Measurements from ENCODE around the gene ANKRD13B.
A peak's percentile ranks its signal among the peaks of the same experiment; 100 is the strongest.

The ANKRD13B gene

DNA sequence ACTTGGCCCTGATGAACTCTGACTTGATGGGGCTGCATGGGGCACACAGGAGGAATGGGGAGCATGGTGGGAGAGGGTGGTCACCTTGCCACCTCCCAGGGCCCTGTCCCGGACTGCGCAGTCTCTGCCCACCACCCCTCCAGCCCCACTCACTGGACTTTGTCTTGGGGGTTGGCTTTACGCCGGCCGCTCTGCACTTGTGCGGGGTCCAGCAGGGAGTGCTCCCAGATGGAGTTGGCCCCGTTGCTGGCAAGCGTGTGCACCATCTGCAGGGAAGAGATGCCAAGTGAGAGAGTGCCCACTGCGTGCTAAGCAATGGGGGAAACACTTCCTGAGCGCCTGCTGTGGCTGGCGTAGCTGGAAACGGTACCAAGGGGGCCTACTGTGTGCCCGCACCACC is 10.2 kb upstream of the ANKRD13B start:
- DNase-seq: no peak

DNA sequence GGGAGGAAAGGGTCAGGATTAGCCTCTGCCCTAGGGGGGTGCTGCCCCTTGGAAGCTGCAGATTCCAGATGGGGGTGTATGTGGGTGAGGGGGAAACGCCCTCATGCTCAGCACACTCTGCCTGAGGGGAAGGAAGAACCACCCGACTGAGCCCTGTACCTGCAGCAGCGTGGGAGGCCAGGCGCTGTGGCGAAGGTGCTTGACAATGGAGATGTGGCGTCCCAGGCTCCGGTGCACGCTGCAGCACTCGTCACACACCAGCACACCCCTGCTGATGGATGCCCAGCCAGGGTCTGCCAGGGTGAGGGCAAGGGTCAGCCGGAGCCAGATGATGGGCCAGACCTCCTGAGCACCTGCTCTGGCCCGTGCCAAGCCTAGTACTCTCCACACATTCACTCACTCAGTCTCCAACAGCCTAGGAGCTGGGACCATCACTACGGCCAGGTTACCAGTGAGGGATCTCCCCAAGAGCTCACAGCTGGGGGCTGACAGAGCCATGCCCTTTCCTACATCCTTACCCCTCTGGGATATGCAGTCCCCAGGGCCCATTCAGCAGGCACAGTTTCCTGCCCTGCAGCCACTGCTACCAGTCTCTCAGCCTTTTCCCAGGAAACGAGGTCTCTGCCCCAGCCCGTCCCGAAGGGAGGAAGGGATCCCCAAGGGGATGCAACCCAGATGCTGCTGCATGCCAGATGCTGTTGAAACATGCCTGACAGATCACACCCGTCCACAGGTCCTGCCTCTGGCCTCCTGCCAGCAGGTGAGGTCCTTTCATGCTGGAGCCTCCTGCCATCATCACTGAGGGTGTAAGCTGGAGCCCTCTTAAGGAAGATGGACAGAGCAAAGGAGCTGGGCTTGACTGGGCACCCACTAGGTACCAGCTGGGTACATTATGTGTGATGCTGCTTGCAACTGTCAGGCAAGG is 9.3 kb upstream of the ANKRD13B start:
- no peak for DNase-seq

DNA sequence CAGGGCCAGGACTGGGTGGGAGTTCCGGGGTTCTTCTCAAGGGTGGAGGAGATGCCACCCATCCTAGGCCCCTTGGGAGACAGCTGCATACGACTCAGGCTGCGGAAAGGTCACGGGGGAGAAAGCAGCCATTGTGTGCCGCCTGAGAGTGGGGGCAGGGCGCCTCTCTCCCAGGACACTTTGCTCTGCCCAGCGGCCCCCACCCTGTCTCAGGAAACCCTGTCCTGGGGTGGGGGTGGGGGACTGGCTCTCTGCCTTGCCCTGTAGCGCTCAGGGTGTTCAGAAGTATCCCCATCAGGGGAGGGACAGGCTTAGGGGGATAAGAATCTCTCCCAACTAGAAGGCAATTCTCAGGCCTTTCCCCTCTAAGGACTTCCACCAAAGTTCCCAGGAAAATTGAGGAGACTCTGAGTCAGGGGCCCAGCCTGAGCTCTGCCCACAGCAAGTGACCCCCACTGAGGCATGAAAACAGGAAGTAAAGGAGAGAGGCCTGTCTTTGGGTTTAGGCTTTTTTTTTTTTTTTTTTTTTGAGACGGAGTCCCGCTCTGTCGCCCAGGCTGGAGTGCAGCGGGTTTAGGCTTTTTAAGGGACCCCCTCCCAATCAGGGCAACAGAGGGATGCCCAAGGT is 8.4 kb upstream of the ANKRD13B start:
- DNase-seq: peak; percentile 17

DNA sequence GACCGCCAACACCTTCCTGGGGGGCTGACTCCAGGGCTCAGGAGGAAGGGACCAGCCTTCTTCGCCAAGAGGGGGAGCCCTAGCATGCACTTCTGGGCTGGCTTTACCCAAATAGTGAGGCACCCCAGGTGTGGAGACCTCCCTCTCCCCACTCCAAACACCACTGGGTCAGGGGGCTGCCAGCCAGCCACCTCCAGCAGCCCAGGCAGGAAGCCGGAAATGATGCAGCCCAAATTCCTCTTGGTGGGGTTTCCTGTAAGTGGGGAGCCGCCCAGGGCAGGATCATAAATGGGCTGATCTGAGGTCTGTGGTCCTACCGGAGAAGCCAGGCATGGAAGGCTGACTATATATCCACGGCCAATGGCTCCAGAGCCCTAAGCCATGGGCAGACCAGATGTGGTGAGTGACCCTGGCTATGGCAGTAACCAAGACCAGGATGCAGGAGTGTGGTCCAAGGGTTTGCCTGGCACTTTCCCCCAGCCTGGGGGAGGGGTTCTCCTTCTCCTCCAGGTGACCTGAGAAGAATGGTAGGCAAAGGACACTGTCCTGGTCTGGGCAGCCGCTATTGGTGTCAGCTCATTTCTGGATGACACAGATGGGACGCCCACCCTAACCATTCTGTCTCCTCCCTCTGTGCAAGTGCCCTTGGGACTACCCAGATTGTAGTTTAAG is 7.7 kb upstream of the ANKRD13B start:
- DNase-seq: peak; percentile 50

DNA sequence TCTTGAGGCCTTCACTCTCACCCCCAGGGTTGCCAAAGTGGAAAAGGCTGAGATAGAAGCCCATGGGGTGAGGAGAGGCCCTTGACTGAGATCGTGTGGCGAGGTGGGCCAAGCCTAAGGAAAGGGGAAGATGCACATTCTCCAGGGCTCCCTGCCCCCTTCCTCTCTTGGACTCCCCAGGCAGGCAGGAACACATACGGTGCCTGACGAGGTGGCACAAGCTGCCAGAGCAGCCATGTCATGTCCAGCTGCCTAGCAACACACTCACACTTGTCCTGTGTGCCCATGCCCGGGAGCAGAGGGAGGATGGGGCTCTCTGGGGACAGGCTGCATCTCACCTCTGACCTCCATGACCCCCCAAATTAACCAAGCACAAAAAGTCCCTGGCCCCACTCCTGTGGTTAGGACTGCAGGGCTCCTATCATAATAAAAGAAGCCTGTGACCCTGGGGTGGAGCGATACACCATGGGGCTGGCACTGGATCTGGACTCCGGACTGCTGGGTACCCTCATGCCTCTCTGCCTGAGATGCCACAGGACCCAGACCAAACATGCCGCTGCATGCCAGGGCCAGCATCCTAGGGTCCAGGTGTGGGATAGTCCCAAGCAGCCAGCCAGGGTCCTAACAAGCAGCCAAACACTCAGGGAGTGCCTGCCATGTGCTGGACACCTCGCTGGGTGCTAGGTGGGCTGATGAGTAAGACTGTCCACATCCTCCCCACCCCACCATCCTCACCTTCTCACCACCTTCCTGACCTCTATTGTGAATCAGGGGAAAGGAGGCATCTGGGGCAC is 6.1 kb upstream of the ANKRD13B start:
- DNase-seq: peak; percentile 14

DNA sequence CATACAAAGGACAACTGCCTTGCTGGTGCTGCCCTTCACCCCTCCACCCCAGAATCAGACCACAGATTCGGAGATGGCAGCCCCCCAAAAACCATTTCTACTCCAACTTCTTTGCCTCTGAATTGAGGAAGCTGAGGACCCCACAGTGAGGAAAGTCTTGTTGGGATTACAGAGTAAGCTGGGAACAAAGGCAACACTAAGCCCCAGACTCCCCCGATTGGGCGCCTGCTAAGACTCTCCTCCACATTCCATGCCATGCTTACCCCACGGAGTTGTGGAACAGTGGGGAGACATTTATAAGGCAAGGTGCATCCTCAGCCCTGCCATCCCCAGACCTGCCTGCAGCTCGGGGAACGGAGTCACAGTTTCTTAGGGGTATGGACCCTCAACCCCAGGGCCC is 5.3 kb upstream of the ANKRD13B start:
- DNase-seq: no peak

DNA sequence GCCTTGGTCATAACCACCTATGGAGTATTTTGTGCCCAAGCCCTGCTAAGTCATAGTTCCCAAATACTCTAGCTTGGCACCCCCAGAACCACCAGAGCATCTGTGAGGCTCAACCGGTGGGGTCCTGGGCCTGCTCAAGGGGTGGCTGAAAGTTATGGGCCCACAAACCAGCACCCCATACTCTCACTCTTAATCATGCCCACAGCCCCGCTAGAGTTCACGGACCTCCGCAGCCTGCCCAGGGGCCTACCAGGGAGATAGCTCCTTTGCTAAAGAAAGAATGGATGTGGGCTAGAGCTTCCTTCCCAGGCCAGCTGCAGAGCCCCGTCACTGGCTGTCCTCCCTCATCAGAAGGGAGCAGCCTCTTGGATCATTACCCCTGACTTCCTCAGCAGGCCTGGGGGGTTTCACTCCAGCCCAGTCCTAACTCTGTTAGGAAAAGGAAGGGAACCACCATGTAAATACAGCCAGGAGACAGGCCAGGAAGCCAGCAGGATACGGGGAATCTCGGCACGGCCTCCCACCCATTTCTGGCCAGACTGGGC is 4.8 kb upstream of the ANKRD13B start:
- no peak for DNase-seq

DNA sequence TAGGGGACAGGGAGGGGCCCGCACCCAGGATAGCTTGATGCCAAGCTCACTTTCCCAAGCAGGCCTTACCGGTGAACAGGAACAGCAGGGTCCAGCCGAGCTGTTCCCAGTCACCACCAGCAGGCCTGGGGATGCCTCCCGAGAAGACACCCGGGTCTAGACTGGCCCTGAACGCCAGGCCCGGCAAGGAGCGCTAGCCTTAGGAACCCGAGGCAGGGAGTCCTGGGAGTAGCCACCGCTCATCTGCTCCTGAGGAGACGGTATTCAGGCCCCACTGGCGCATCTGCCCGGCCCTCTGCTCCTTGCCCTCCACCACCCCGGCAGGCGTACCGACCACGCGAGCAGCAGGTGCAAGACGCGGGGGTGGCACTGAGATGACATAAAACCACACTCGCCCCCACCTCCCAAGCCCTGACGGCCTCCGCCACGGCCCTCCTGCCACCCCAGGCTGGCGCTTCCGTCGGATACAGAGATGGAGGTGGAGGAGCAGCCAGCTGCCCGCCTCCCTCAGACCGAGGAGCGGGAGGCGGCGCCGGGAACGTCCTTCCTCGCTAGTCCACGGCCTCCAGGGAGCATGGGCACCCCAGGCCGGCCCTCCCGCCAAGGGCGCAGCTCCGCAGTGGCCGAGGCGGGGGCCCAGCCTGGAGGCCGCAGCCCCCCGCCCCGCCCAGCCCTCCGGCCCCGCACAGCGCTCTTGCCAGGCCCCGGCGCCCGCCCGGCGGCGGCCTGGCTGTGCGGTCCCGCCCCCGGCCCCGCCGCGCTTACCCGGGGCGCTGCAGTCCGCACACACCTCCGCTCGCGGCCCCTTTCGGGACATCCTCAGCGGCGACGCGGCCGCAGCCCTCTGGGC is 4.1 kb upstream of the ANKRD13B start:
- DNase-seq: peak; percentile 57

DNA sequence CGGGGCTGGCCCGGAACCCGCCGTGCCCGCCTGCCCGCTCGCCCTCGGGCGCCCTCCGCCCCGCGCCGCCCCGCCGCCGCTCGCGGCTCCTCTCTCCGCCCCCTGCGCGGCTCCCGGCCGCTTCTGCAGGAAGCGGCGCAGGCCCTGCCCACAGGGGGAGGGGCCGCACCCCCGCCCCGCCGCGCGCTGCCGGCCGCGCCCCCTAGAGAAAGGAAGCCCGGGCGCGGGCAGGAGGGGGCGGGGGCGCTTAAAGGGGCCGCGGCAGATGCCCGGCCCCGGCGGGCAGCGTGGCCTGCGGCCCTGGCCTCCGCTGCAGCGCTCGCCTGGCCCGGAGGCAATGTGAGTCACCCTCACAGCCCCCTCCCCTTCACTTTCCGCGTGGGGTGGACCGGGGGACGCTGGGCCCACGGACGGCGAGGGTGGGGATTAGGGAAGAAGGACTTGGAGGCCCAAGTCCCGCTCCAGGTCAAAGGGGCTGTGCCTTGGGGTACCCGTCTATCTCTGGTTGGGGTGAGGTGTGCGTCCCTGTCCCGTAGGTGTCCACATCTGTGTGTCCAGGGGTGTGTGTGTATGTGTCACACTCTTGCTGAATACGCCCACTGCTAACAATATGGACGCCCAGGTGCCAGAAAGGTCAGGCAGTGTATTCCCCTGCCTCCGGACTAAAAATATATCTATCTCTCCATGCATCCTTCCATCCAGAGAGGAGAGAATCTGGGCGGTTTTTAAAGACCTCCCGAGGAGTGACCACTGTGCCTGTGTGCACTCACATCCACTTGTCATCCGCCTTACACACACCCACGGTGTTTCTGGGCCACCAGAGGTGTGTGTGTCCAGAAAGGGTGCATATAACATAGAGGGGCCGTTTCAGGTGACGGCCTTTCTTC is 3.2 kb upstream of the ANKRD13B start, which contains the start of gene GIT1:
Gene GIT1 (minus strand): TSS at position 125 of the 887 bp plus-strand sequence. CDS start 270 bp downstream, outside the sequence.
- DNase-seq: peak; percentile 86

DNA sequence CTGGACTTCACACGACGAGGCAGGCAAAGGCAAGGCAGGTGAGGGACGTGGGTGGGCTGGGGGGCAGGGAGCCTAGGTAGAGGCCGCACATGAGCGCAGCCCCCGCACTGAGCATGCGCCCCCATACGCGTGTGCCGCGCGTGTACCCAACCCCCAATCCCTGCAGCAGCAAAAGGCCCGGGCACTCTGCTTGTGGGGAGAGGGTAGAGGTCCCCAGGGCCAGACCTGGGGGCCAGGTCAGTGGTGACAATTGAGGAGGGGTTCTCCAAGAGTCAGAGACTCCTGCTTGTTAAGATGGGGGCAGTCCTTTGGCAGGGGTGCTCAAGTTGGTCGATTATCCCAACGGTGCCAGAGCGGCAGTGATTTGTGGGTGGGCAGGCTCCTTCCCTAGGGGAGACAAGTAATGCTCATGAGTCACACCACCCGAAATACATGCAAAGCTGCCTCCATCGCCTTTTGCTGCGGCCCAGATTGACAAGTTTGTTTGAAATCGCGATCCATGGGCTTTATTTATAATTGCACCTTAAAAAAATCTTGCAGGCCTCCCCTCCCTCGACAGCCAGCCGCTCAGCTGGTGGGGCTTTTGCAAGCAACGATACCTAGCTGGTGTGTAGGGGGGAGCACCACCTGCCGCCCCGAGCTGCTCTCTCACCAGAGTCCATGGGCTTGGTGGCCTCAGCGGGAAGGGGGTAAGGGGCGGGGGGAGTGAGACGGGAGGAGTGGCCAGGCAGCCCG is 2.4 kb upstream of the ANKRD13B start:
- peak; percentile 45 for DNase-seq

DNA sequence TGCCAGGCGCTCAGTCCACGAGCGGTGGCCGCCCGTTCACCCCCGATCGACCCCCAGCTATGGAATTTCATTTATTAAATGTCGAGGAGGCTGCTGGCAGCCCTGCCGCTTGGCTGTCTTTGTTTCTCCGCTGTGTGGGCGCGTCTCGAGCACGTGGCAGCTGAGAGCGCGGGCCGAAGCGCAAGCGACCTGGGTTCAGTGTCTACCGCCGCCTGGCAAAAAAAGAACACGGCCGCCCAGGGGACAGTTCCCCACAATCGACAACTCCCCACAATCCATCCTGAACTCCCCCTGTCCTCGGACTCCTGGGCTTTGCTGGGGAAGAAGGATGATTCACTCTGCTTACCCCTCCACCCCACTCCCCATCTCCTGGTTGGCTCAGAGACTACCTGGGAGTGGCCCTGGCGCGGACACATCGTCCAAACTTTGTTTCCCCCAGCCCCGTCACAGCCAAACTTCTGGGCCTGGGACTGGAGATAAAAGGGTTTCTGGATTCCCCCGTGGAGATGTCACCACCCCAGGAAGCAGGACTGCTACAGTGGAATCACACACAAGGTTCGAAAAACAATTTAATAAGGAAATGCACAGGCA is 1.7 kb upstream of the ANKRD13B start:
- no peak for DNase-seq

DNA sequence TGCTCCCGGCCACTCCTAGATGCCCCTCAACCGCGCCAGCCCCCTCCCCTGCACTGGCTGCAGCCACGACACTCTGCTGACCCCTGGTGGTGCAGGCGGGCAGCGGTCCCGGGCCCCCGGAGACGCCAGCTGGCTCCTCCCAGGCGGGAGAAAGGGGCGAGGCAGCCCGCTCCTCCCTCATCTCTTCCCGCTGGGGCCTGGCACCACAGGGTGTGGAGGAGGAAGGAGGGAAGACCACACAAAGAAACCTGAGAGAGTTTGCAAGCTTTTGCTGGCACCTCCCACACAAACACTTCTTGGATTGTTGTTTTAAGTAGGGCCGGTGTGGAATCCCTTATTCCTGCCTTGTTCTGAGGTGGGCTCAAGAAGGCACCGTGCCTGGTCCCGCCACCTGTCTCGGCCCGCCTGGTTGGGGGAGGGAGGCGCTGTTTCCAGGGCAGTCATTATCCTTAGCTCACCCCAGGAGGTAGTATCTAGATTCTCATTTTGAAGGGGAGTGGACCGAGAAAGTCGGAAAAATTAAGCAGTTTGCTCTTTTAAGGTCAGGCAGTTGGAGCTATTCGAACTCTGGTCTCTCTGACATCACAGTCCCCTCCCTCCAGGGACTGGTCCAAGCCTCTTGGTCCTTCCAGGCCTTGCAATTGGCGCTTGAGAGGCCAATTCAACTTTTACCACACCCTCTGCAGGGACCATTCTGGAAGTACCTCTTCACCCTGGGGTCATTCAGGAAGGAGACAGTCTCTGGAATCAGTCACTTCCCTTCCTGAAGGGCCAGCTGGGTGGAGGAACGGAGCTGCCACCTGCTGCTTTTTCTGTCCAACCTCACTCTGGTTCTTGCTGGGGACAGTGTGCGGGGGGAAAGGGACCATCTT is 959 bp upstream of the ANKRD13B start:
- DNase-seq: peak; percentile 83

DNA sequence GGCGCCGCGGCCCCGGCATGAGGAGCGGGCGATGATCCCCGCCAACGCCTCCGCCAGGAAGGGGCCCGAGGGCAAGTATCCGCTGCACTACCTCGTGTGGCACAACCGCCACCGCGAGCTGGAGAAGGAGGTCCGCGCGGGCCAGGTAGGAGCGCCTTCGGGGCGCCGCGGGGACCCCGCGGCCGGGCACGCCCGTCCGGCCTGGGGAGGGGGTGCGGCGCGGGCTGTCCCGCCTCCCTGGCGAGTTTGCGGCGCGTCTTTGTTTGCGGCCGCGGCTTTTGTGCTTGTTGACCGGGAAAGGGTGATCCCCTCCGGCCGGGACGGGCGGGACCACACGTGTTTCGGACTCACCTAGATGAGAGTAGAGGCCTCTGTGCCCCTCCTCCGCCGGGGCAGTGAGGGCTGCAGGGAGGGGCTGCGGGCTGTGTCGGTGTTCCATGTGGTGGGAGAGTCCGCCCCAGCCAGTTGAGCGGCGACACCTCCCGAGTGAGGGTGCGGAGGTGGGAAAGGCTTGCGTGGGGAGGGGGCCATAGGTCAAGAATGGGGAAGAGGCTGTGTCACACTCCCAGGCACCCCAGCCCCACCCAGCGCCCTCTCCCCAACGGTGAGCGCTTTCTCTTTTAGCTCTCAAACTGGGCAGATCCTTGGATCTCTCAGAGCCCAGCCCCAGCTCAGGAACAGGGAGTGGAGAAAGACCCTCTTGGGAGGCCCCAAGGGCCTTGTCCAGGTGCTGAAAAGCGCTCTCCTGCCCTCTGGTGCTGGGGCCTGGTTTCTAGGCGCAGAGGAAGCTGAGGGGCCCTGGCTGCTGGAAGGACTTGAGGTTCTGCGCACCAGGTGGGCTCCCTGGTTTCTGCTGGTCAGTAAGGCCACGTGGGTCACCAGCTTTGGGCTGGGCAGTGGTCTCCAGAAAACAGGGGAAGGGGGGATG is 923 bp downstream of the ANKRD13B start:
- DNase-seq: peak; percentile 47

DNA sequence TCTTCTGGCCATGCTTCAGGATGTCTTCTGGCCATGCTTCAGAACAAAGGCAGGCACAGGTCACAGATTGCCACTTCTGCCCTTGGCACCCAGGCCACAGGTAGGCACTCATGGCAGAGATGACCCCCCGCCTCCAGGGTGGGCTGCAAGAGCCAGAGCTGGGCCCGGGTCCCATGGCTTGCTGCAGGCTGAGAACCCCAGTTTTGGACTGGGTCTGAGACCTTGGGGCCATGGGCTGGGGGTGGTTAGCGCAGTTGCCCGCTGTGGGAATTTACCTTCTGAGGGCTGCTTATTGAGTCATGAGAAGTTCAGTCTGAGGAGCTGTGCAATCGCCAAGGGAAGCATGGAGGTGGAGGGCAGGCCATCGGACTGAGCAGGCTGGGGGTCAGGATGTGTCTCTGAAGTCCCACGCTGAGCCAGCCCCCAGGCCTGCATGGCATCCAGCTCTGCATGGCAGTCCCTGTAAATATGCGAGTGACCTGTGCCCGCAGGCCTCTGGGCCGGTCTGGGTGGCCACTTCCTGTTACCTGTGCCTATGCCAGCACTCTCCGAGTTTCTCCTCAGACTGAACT is 1.7 kb downstream of the ANKRD13B start:
- DNase-seq: peak; percentile 16

DNA sequence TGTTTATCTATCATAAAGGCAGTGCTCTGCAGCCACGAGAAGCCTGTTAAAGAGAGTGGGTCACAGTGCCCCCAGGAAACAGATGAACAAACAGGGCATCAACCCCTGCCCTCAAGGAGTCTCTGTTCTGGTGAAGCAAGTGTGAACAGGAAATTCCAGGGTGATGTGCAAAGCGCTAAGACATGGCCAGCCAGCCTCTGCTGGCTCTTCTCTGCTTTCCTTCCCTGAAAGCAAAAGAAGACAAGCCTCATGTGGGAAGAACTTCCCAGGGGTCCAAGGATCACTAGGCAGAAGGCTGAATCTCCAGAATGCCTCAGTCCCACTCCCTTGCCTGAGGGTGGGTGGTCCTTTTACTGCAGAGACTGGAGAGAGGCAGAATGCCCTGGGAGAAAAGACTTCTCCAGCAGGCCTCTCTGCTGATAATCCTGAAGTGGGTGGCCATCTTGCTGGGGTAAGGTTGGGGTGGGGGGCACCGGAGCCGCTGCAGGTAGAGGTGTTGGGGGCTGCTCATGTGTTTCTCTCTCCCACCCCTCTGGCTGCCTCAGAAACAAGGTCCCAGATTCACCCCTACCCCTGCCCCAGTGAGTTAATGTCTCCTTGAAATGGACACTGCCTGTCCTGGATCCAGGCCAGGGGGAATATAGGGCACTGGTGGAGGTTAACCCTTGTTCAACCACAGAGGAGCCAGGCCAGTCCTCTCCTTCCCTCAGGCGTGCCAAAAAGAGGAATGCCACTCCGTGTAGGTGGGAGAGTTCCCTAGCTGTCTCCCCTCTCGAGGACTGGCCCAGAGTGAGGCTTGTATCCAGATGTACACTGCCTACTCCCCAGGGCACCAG is 2.4 kb downstream of the ANKRD13B start:
- DNase-seq: no peak

All from activated T-cell treated with anti-CD3 and anti-CD28 coated beads, Interleukin-2, amount 50 U/mL, for 1 hour (primary cell).